Heart left ventricle (tissue), 16 donors: Measurements from ENCODE around the gene CRELD2. TPM values are rescaled to one million over a fixed set of nuclear protein-coding genes. Genes with fewer than 3 reads are reported as not detected.
A peak's percentile ranks its signal among the peaks of the same experiment; 100 is the strongest.

Source experiments
- ATAC-seq, 4 donors: fragments of 200-7000 bp; cut with Tn5 transposase; one replicate each; pipeline ENCODE4 v1.9.1; 2020 to 2022; ENCODE audit warnings: moderate library complexity in 4 of 4, mild to moderate bottlenecking in 3 of 4, moderate number of reproducible peaks in 1 of 4
- DNase-seq, 5 donors: peaks; one replicate each; pipeline ENCODE4 v3.0.0-alpha.2; 2020
- H3K27ac ChIP-seq, 12 donors: fragments of 200-600 bp; sonication (generic) in 4 of 12; one replicate each; pipeline versions ENCODE4 v1.5.0 to v1.8.0; 2016 to 2022; ENCODE audit warnings: mild to moderate bottlenecking in 2 of 12
- H3K27me3 ChIP-seq, 9 donors: fragments of 200-600 bp; sonication (generic) in 2 of 9; one replicate each; pipeline versions ENCODE4 v1.5.1 to v1.8.0; 2016 to 2022; ENCODE audit warnings: mild to moderate bottlenecking in 3 of 9
- H3K36me3 ChIP-seq, 9 donors: fragments of 200-600 bp; sonication (generic) in 2 of 9; one replicate each; pipeline versions ENCODE4 v1.5.0 to v1.8.0; 2018 to 2022; ENCODE audit warnings: mild to moderate bottlenecking in 2 of 9
- H3K4me1 ChIP-seq, 12 donors: fragments of 200-600 bp; sonication (generic) in 4 of 12; one replicate each; pipeline versions ENCODE4 v1.5.0 to v1.8.0; 2016 to 2022; ENCODE audit warnings: mild to moderate bottlenecking in 3 of 12
- H3K4me3 ChIP-seq, 12 donors: fragments of 200-600 bp; sonication (generic) in 4 of 12; one replicate each; pipeline versions ENCODE4 v1.5.0 to v1.8.0; 2017 to 2022; ENCODE audit warnings: mild to moderate bottlenecking in 9 of 12, moderate library complexity in 4 of 12
- H3K9me3 ChIP-seq, 12 donors: fragments of 200-600 bp; sonication (generic) in 4 of 12; one replicate each; pipeline versions ENCODE4 v1.5.0 to v1.8.0; 2016 to 2022; ENCODE audit warnings: mild to moderate bottlenecking in 1 of 12
- CTCF ChIP-seq, 12 donors: fragments of 200-600 bp; sonication (generic) in 4 of 12; IDR thresholded peaks; one replicate each; pipeline versions ENCODE4 v1.5.0 to v1.8.0; 2018 to 2022; ENCODE audit warnings: antibody characterized with exemption in 12 of 12, mild to moderate bottlenecking in 5 of 12
- POLR2A ChIP-seq, 2 donors: fragments of 450-650 bp; IDR thresholded peaks; one replicate each; pipeline ENCODE4 v1.6.1; 2017; ENCODE audit warnings: antibody characterized with exemption in 2 of 2, mild to moderate bottlenecking in 2 of 2, moderate library complexity in 2 of 2
- WGBS, 4 donors: extraction: QIAGEN DNeasy Blood & Tissue Kit in 2 of 4; methylation state at CpG; one replicate each; pipeline versions ENCODE4 v1.1.5 to v1.1.7; 2013 to 2018; 5-methylcytosine and 5-hydroxymethylcytosine counted together
- intact Hi-C, 10 donors: fragments of 100-400 bp; cut with DNase I; formaldehyde crosslinking; loops; one replicate each; pipeline versions ENCODE4 v1.11.1 to v1.14.2; 2022
- polyA plus RNA-seq, 2 donors: library from polyadenylated mRNA; stranded (reverse); fragments of 200-250 nt; gene quantifications; one replicate each; pipeline ENCODE4 v1.2.3, GENCODE V29; 2013
- total RNA-seq, 9 donors: library from RNA; depleted of rRNA in 2 of 9; stranded (reverse); fragments of >200 nt in 2 of 9; fragmentation: NEBNext Ultra II Directional in 3 of 9; extraction: Animal tissue kit (Norgen Biotek cat#: 25700) in 3 of 9; gene quantifications; one replicate each; pipeline versions ENCODE4 v1.1.0 to v1.2.4, GENCODE V29; 2016 to 2023
- donor health status: ischemic (EF 13 %, LVEDD 7.1; RV severe dilation, severe dysfunction).
- donor health status: healthy with polysubstance abuse.
- donor health status: DM: no; HTN: yes; CAD: no.
- donor health status: DM: no; HTN: no; CAD: no.
- donor health status: ischemic (EF 25% LVEDD 6.9; RV normal size, moderate dysfunction).
- donor health status: ischemic (EF 25% LVEDD 5.7; RV mildly dilated, moderate dysfunction).
- donor health status: healthy.
- donor health status: DM: yes; HTN: yes; CAD: no.
- donor health status: ischemic (EF 35%, LVEDD 5.7; RV mildly dilated, moderate dysfunction).
- donor health status: nonischemic (EF 11% LVEDD 7.7; RV severe dilation, severe dysfunction).
- donor health status: DM: yes; HTN: yes; CAD: no.
- donor health status: PGD.
- donor health status: ischemic (EF 29% LVEDD 5.4; RV normal size, mild dysfunction).
- donor health status: nonischemic (EF 23%, LVEDD 6.1; RV moderate dilation, normal function).

CRELD2 gene
- total and polyA plus RNA-seq, 11 donors, result 15.0 to 70.3 (median 21.6) TPM

- no peaks in the 10 kb centered on the region for H3K27me3 ChIP-seq
- intact Hi-C loops, result no loop called here
- WGBS, 4 donors, result 91 to 94% (median 93%) methylated on average over 6 of the region's 6 CpGs
- TF ChIP-seq CTCF (IDR thresholded peaks at IDR 0.05), result no peak
- no peak for TF ChIP-seq POLR2A (IDR thresholded peaks at IDR 0.05)
- ATAC-seq (no peak), DNase-seq (no peak)
- H3K9me3 ChIP-seq, result peaks cover 0 to 15% (median 0%) of the 10 kb centered on the region in 12 donors
- no peak overlapping the region for H3K27ac ChIP-seq
- no peak overlapping the region for H3K4me3 ChIP-seq
- peaks cover 0 to 64% (median 29%) of the 10 kb centered on the region in 9 donors for H3K36me3 ChIP-seq
- H3K4me1 ChIP-seq, result peaks cover 0 to 10% (median 0%) of the 10 kb centered on the region in 12 donors
Measured at GRCh38 chr22:49899530-49899929, 18.9 kb upstream of the CRELD2 start.

- no peaks in the 10 kb centered on the region for H3K27me3 ChIP-seq
- H3K4me3 ChIP-seq, result no peak overlapping the region
- peaks cover 0 to 71% (median 31%) of the 10 kb centered on the region in 9 donors for H3K36me3 ChIP-seq
- peaks cover 0 to 10% (median 0%) of the 10 kb centered on the region in 12 donors for H3K4me1 ChIP-seq
- intact Hi-C loops, result no loop called here
- peaks cover 0 to 8% (median 0%) of the 10 kb centered on the region in 12 donors for H3K9me3 ChIP-seq
- H3K27ac ChIP-seq, result no peak overlapping the region
- no peak for TF ChIP-seq CTCF (IDR thresholded peaks at IDR 0.05)
- no peak for TF ChIP-seq POLR2A (IDR thresholded peaks at IDR 0.05)
- DNase-seq (no peak), ATAC-seq (no peak)
- WGBS, 4 donors, result 90 to 94% (median 91%) methylated on average over 28 to 30 of the region's 30 CpGs
Measured at GRCh38 chr22:49900441-49901230, 17.8 kb upstream of the CRELD2 start.

GRCh38 chr22:49901457-49901856 lies 17.0 kb upstream of the CRELD2 start:
- H3K4me1 ChIP-seq, result peaks cover 0 to 10% (median 0%) of the 10 kb centered on the region in 12 donors
- 91 to 97% (median 92%) methylated on average over 11 of the region's 11 CpGs for WGBS, 4 donors
- no peak for DNase-seq

More at GRCh38 chr22:49901457-49901856, 17.0 kb upstream of the CRELD2 start:
- intact Hi-C loops, result no loop called here
- peaks cover 0 to 73% (median 33%) of the 10 kb centered on the region in 9 donors for H3K36me3 ChIP-seq
- H3K27ac ChIP-seq, result no peak overlapping the region
- H3K4me3 ChIP-seq, result no peak overlapping the region
- ATAC-seq, result peak in 1 of 4 donors; percentile 10
- H3K27me3 ChIP-seq, result no peaks in the 10 kb centered on the region
- TF ChIP-seq POLR2A (IDR thresholded peaks at IDR 0.05) (no peak), CTCF (IDR thresholded peaks at IDR 0.05) (no peak)
- H3K9me3 ChIP-seq, result peaks cover 0 to 8% (median 0%) of the 10 kb centered on the region in 12 donors
